IPS-11a (cell line): ENCODE measurements around the gene KRTAP22-1.

Experiments used
- H3K4me3 ChIP-seq: one replicate; pipeline ENCODE4 v1.5.1; 2013; ENCODE audit warnings: low read depth, low read length, control low read depth

Gene KRTAP22-1

DNA sequence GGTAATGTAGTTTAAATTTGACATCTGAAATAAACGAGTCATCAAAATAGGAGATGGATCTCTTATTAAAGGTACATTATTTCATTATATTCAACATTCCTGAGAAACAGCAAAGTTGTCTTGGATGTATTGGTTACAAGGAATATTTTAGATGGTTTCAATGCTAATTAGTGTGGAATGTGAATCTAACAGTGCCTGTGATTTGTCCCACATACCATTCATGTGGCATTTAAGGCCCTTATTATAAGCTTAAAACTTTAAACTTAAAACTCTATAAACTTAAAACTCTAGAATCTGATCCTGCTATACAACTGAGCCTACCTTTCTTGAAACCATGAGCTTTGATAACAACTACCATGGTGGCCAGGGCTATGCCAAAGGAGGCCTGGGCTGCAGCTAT lies at the start of gene KRTAP22-1:
KRTAP22-1 (plus strand) TSS at position 301 of the 400 bp plus-strand sequence.
- H3K4me3 ChIP-seq = no peak within 1 kb of the TSS

DNA sequence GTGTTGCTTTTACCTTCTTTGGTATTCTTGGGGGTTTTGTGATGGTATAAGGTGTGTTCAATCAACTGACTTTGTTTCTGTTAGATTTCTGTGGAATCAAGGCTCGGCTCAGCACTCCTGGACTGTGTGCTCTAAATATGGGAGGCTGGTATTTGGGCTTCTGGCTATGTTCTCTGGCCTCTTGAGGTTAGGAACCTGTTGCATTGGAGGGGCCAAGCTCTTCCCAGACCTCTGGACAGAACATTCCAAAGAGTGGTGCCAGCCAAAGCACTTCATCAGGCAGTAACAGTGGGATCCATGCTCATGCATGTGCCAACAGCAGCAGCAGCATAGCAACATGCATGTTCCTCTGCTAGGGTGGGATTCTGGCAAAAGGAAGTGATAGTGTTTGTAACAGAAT lies 48.1 kb upstream of the KRTAP22-1 start:
- no peak overlapping the region for H3K4me3 ChIP-seq

DNA sequence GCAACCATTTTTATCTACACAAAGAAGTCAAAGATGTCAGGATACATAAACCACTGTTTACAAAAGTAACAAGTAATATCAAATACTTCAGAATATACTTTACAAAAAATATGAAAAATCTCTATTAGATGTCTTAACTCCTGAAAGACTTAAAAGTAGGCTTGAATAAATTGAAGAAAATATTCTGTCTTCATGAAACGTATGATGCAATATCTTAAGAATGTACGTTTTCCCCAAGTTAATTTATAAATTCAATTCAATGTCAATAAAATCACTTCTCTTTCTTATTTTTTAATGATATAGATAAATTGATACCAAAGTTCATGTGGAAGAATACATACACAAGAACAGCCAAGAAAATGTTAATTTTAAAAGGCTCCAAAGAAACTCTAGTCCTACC lies 45.8 kb upstream of the KRTAP22-1 start:
- H3K4me3 ChIP-seq = no peak overlapping the region

DNA sequence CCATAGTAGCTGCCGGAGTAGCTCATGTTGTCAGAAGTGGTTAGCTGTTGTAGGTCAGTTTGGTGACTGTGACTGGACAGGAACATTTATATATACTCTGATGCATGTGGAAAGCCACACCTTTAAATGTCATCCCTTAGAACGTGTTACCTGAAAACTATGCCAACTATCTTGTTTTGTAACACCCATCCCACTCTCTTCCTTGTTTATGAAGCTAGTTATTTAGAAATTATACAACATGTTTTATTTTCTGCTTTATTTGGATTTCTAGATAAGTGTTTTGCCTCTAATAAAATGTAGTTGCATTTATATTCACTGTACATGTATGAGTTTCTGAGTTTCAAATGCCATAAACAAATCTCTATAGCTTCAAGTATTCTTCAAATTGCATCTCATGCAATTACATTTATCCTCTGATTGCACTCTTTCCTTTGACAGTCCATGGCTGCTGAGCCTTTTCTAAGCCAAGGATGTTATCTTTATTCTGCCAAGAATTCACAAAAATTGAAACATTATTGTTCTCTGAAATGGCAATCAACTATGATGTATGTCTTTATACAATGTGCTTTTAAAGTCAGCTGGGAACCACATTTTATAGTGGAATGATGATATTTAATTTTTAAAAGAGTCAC lies 39.5 kb upstream of the KRTAP22-1 start, which contains the start of gene KRTAP19-7:
KRTAP19-7 (minus strand) TSS at position 51 of the 632 bp plus-strand sequence; CDS start at position 26, 25 bp downstream.
- no peak within 1 kb of the TSS for H3K4me3 ChIP-seq

DNA sequence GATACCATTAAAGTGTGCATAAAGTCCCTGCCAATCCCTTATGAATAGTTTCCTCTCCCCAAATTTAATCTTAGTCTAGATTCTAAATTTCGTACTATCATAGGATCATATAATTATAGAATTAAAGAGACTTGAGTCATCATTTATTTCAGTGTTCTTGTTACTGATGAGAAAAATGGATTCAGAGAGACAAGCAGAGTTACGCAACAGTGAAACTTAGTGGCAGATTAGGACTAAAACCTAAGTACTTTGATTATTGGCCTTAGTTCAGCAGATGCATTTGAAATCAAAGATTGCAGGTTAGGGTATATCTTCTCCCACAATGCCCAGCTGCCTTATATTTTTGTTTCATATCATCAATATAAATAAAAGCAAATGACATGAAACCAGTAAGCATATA lies 38.9 kb upstream of the KRTAP22-1 start:
- H3K4me3 ChIP-seq = no peak overlapping the region

DNA sequence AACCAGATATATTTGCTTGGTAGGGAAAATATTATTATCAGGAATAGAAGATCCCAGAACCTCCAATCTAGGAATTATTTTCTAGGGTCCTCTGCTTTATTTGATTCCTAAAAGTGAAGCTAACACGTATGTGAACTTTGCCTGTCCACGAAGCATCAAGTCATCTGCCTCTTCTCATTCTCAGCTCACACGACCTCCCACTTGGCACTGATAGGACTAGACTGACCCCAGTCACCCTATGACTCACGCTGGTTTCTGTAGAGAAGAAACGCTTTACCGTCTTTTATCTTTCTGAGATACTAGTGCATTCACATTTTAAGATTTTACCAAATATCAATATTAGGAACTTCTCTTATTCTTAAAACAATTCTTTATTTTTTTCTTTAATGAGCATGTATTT lies 37.8 kb upstream of the KRTAP22-1 start:
- no peak overlapping the region for H3K4me3 ChIP-seq

DNA sequence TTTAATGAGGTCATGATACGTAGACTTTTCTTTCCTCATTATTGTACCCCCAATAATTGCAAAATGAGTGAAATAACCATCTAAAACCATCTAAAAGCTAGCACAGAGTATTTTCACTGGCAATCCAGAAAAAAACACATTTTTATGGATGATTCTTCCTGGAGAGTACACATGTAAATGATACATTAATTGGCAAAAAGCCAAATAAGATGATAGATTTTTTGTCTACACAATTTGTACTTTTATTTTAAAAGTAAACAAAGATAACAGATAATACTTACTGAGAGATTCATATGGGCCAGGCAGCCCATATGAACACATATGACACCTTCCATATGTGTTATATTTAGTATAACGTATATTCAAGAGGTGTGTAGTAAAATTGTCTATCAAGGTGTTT lies 37.3 kb upstream of the KRTAP22-1 start:
- H3K4me3 ChIP-seq = no peak overlapping the region

DNA sequence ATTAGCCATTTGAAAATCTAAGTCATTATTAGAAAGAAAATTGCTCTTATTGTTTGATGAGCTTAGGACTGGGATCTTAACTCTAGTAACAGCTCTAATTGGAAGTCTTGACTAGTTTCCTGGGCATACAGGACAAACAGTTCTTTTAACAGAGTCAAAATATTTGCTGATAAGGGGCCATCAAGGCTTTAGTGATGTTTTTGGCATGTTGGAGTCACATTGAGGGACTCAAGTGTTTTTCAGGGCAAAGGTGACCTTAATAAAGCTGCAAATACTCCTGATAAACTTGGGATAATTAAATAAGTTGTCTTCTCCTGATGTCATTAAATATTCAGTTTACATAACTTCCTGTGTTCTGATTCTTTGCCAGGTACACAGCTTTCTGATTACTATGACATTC lies 33.3 kb upstream of the KRTAP22-1 start:
- no peak overlapping the region for H3K4me3 ChIP-seq

DNA sequence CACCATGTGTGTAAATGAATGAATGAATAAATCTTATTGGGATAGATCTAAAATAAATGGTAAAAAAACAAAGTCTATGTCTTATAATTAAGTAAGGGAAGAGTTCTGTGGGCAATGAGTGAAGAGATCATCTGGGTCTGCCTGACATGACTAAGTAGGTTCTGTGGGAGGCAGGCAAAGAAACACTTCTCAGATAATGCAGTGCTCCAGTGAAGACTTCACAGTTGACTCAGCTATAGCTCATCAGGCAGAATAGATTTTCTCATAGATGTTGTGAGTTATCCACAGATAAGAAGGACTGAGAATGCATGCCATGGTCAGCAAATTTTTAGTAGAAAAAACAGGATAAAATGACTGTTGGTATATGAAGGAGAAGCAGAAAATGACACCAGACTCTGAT lies 23.1 kb upstream of the KRTAP22-1 start:
- H3K4me3 ChIP-seq = no peak overlapping the region

DNA sequence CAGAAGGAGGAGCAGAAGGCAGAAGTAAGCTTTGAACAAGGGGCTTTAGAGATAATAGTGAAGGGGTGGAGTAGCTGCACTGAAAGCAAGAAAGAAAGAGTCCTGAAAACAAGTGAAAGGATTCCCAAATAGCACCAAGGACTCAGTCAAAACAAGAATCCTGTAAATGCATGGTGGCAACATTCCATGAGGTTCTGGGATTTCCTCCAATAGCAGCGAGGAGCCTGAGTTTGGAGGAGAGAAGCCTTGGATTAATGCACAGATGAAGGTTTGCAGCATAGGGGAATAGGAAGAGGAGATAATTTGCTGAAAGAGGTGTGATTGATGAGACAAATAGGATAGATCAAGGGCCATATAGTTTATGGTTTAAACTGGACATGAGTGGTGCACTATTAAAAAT lies 21.5 kb upstream of the KRTAP22-1 start:
- no peak overlapping the region for H3K4me3 ChIP-seq

DNA sequence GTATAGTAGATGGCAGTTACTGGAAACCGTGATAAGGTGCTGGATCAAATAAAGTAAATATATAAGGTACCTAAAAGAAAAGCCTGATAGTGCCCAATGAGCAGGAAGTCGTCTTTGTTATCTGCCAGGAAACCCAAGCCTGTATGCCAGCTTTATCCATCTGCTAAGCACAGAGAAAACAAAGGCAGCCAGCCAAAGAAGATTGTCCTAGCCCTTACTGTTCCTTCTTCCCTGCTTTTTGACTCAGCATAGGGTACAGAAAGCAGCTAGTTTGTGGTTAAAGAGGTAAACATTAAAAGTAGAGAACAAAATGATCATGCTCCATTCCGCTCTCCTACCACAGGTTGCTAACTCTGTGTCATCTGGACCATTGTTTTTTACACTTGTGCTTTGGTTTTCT lies 20.8 kb upstream of the KRTAP22-1 start:
- H3K4me3 ChIP-seq = no peak overlapping the region

DNA sequence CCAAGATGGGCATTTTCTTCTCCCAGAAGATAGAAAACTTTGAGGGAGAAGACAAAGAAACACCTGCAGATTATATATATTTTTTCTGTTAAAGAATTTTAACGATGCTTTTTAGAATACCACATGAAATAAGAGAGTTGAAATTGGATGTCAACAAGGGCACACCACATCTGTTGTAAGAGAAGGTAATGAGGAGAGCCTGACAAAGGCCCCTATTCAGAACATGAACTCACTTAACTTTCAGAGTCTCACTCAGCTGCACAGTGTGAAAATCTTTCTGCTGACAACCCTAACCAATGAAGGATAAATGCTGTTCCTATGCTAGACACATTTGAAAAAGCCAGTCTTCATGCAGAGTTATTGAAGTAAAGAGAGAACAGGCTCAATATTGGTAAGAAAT lies 18.0 kb upstream of the KRTAP22-1 start:
- H3K4me3 ChIP-seq = no peak overlapping the region

DNA sequence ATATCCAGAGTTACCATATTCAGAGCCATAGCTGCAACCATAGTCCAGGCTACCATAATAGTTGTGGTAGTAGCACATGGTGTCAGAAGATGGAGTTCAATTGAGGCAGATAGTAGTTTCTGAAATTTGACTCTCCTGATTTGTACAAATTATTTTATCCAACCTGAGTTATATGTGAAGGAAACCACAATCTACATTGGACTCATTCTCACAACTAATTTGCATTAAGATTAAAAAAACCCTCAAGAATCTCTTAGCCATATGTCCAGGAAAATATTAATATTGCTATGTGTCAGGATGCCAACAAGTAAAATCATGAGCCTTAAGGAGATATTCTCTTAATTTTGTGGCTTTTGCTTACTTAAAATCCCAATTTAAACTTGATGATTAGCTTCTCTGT lies 10.6 kb upstream of the KRTAP22-1 start, which contains the start of gene KRTAP22-2:
KRTAP22-2 (minus strand) TSS at position 101 of the 400 bp plus-strand sequence.
- H3K4me3 ChIP-seq = no peak within 1 kb of the TSS

DNA sequence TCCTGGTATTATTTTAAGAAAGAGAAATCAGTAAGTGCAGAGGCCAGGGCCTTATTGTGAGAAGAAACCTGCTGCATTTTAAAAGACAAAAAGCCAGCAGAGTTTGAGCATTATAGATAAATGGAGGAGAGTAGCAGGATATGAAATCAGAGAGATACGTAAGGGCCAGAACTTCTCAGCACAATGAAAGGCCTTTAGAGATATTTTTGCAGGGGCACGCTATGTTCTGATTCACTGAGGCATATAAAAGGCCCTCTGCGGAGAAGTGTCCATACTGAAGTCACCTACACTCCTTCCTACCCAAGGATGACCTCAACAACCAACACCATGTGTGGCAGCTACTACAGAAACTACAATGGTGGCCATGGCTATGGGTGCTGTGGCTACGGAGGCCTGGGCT lies 8.7 kb upstream of the KRTAP22-1 start, which contains the start of gene KRTAP6-3:
KRTAP6-3 (plus strand) TSS at position 301 of the 400 bp plus-strand sequence; CDS start at position 307, 6 bp downstream.
- H3K4me3 ChIP-seq = no peak within 1 kb of the TSS

DNA sequence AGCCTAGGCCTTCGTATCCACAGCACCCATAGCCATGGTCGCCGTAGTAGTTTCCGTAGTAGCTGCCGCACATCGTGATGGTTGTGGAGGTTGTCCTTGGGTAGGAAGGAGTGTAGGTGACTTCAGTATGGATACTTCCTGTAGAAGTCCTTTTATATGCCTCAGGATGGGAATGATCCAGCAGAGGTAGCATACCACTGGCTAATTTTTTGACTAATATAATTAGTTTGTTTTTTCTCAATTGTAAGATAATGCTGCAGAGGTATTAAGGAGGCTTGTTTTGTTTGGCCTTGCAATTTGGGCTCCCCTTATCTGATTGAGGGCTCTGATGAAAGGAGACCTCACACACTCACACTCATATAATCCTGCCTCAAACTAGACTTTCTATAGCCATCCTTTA lies 2.1 kb upstream of the KRTAP22-1 start, which contains the start of gene KRTAP6-2:
KRTAP6-2 (minus strand) TSS at position 101 of the 400 bp plus-strand sequence; CDS start at position 73, 28 bp downstream.
- H3K4me3 ChIP-seq = no peak within 1 kb of the TSS

DNA sequence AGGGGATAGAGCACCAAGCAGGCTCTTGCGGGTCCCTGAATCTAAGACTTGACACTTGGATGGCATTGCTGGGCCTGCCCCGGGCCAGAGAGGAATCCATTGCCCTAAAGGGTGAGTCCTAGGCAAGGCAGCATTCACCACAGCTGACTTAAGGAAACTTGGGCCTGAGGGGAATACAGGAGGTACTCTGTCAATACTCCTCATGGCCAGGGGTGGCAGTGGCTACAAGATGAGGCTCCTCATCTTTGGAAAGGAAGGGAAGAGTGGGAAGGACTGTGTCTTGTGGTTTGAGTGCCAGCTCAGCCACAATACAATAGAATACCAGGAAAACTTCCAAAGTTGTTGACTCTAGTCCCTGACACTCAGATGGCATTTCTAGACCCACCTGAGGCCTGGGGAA lies 5.1 kb downstream of the KRTAP22-1 start:
- no peak overlapping the region for H3K4me3 ChIP-seq

DNA sequence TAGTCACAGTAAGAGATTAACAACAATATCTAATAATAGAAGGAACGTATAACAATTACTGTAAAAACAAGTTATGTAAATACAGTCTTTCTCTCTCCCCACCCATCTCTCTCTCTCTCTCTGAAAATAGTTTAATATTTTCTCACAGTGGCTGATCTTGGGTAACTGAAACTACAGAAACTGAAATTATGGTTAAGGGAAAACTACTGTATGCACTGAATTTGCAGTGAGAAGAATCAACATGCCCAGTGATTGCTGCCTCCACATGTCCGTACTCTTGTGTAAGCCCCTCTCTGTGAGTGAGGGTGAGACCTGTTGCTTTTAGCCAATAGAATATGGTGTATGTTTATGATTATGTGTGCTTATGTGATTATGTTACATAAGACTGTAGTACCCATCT lies 11.2 kb downstream of the KRTAP22-1 start:
- H3K4me3 ChIP-seq = no peak overlapping the region

DNA sequence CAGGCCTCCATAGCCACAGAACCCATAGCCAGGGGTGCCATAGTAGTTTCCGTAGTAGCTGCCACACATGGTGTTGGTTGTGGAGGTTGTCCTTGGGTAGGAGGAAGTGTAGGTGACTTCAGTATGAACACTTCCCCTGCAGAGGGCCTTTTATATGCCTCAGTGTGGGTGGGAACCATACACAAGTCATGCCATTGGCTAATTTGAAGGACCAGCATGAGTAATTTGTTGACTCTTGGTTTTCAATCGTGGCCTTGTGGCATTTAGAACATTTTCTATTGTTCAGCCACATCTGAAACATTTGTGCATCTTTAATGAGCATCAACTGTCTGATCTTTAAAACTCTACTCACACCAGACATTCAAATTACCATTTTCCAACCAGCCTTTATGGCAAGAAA lies 12.9 kb downstream of the KRTAP22-1 start, which contains the start of gene KRTAP6-1:
KRTAP6-1 (minus strand) TSS at position 95 of the 400 bp plus-strand sequence; CDS start at position 69, 26 bp downstream.
- no peak within 1 kb of the TSS for H3K4me3 ChIP-seq

DNA sequence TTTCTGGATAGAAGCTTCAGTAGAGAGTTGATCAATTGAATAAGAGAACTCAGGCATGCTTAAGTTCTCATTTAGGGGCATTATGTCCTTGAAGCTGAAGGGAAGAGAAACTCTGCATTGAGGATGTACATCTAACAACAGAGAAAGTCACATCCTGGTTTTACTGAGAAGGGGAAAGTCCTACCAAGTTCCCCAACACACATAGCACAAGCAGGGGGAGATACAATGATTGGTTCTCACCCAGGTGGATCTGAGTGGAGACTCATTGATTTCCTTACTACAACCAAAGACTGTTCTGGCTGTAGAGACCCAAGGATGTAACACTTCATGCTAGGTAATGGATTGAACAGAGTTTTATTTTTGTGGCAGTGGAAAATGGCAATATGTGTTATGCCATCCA lies 14.3 kb downstream of the KRTAP22-1 start:
- no peak overlapping the region for H3K4me3 ChIP-seq

DNA sequence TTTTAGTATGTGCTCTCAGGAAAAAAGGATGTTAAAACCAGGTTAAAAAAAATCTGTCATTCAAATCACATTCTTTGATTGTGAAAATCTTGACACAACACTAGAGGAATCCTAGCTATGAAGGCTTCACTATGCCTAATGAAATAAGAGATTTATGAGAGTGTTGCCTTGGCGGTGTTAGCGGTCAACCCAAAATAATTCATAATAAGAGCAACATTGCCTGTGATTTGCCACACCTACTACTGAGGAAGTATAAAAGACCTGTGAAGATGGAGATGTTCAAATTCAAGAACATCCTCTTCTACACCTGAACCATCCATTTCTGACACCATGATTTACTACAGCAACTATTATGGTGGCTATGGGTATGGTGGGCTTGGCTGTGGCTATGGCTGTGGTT lies 15.2 kb downstream of the KRTAP22-1 start, which contains the start of gene KRTAP20-1:
KRTAP20-1 (plus strand) TSS at position 301 of the 400 bp plus-strand sequence; CDS start at position 331, 30 bp downstream.
- H3K4me3 ChIP-seq = no peak within 1 kb of the TSS

DNA sequence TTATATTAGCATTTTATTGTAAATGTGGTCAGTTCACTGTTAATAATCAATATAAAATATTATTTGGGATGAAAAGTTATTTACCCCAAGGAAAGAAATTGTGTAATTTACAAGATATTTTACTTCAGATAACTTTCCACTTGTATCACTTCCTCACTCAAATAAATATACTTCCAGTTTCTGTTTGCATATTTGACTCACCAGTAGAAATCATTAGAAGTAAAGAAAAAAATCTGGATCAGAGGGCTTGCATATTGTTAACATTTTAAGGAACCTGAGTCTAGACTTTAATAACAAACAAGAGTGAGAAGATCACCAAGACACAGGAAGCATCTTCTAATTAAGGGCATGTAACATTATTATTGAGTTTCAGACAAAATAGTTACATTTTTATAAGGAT lies 19.2 kb downstream of the KRTAP22-1 start:
- no peak overlapping the region for H3K4me3 ChIP-seq

DNA sequence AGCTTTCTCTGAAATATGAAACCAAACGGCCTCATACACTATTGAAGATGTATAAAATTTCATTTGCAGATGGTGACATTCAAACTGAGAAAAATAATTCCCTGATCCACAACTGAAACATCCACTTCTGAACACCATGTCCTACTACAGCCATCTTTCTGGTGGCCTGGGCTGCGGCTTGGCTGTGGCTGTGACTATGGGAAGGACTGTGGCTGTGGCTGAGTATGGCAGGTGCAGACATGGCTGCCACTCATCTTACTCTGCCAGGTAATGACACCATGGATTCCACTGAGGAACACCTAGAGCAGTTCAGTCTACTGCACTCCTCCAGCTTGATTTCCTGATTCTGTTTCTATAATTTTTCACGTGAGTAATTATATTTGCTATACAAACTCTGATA lies 19.6 kb downstream of the KRTAP22-1 start, which contains the start of gene KRTAP20-4:
KRTAP20-4 (plus strand) TSS at position 106 of the 400 bp plus-strand sequence.
- no peak within 1 kb of the TSS for H3K4me3 ChIP-seq
